GM12878 (cell line): ENCODE results near the gene AMPD3. TPM values are rescaled to one million over a fixed set of nuclear protein-coding genes. Genes with fewer than 3 reads are reported as not detected.

Experiments
- ATAC-seq: fragments of 200-7000 bp; cut with Tn5 transposase; 3 replicates; pipeline ENCODE4 v1.9.1; 2020; ENCODE audit warnings: mild to moderate bottlenecking, moderate library complexity
- BruUV-seq: library from RNA; stranded (reverse); fragments of 400-500 nt; replicated peaks from 2 replicates; lab custom pipeline; 2021; lab: Mats Ljungman, UMichigan
- CTCF ChIA-PET: fragments of 300-600 bp; sonication (Branson Sonifier 250); formaldehyde crosslinking; extraction: SDS; loops from one replicate; lab custom pipeline; 2021; ENCODE audit warnings: inconsistent platforms; lab: Yijun Ruan, JAX
- POLR2A ChIA-PET: fragments of 350-600 bp; formaldehyde crosslinking; extraction: SDS; loops from one replicate; lab custom pipeline; 2021; ENCODE audit warnings: inconsistent platforms; lab: Charles Lee
- RAD21 ChIA-PET: fragments of 300-600 bp; sonication (Branson Sonifier 250); formaldehyde crosslinking; loops from one replicate; lab custom pipeline; 2023; ENCODE audit warnings: antibody characterized with exemption; ENCODE audit not compliant: unreplicated experiment; lab: Charles Lee
- SMC1A ChIA-PET: fragments of 300-600 bp; sonication (Branson Sonifier 250); formaldehyde crosslinking; loops from one replicate; lab custom pipeline; 2023; ENCODE audit not compliant: unreplicated experiment, uncharacterized antibody; lab: Charles Lee
- DNase-seq: peaks from one replicate; pipeline ENCODE4 v3.0.0-alpha.2; 2011; ENCODE audit warnings: low read depth, low spot score
- FAIRE-seq: peaks from 3 replicates; lab custom pipeline; 2011; peaks lifted over from hg19 to GRCh38; lab: Jason Lieb, UNC
- H2AFZ ChIP-seq: 2 replicates; pipeline ENCODE4 v1.6.0; 2011; ENCODE audit warnings: low read depth, low read length, control low read depth; ENCODE audit not compliant: control insufficient read depth
- H3K27ac ChIP-seq: 2 replicates; pipeline ENCODE4 v1.5.1; 2011; ENCODE audit warnings: control low read depth; ENCODE audit not compliant: control insufficient read depth, insufficient read depth
- H3K27me3 ChIP-seq, 2 experiments: replicated peaks in 1 of 2; 2 replicates each; pipeline versions ENCODE4 v1.6.0 to v1.6.1; 2011; ENCODE audit warnings: low read length in 1 of 2; ENCODE audit not compliant: control insufficient read depth in 2 of 2, insufficient read depth in 2 of 2
- H3K36me3 ChIP-seq, 2 experiments: 2 replicates each; pipeline ENCODE4 v1.5.1; 2011; ENCODE audit warnings: low read length in 1 of 2; ENCODE audit not compliant: control insufficient read depth in 2 of 2, insufficient read depth in 2 of 2
- H3K4me1 ChIP-seq: 2 replicates; pipeline ENCODE4 v1.6.1; 2011; ENCODE audit warnings: mild to moderate bottlenecking, low read length, moderate library complexity, mixed read lengths; ENCODE audit not compliant: control insufficient read depth, insufficient read depth
- H3K4me2 ChIP-seq: 2 replicates; pipeline ENCODE4 v1.6.0; 2011; ENCODE audit warnings: control low read depth; ENCODE audit not compliant: control insufficient read depth, insufficient read depth
- H3K4me3 ChIP-seq: fragments of 200-600 bp; sonication (generic); 2 replicates; pipeline ENCODE4 v1.5.1; 2016
- H3K79me2 ChIP-seq: 2 replicates; pipeline ENCODE4 v1.6.0; 2011; ENCODE audit warnings: low read length; ENCODE audit not compliant: control insufficient read depth, insufficient read depth
- H3K9ac ChIP-seq: 2 replicates; pipeline ENCODE4 v1.8.0; 2011; ENCODE audit warnings: low read length, control low read depth, mixed read lengths; ENCODE audit not compliant: control insufficient read depth, insufficient read depth
- H3K9me3 ChIP-seq: replicated peaks from 3 replicates; pipeline ENCODE4 v1.5.1; 2011; ENCODE audit warnings: mild to moderate bottlenecking, low read length; ENCODE audit not compliant: control insufficient read depth, insufficient read depth
- H4K20me1 ChIP-seq: 2 replicates; pipeline ENCODE4 v1.6.0; 2011; ENCODE audit not compliant: control insufficient read depth, insufficient read depth
- CREM ChIP-seq: IDR thresholded peaks from 2 replicates; pipeline ENCODE4 v1.6.1; 2014; ENCODE audit warnings: antibody characterized with exemption, low read depth
- DPF2 ChIP-seq: fragments of 450-650 bp; IDR thresholded peaks from 2 replicates; pipeline ENCODE4 v1.6.1; 2017; ENCODE audit warnings: mild to moderate bottlenecking
- EZH2 ChIP-seq: IDR thresholded peaks from 2 replicates; pipeline ENCODE4 v1.6.1; 2012; ENCODE audit warnings: low read depth, mild to moderate bottlenecking, control low read depth, inconsistent platforms, low read length, borderline replicate concordance; ENCODE audit not compliant: control insufficient read depth
- MYC ChIP-seq: IDR thresholded peaks from 2 replicates; pipeline ENCODE4 v1.6.1; 2011; ENCODE audit warnings: mild to moderate bottlenecking, low read length, moderate library complexity, inconsistent platforms; ENCODE audit not compliant: insufficient read depth, insufficient replicate concordance, insufficient read length, severe bottlenecking
- PAX8 ChIP-seq: fragments of 450-650 bp; IDR thresholded peaks from 2 replicates; pipeline ENCODE4 v1.6.1; 2017; ENCODE audit warnings: mild to moderate bottlenecking, moderate library complexity
- TBL1XR1 ChIP-seq: IDR thresholded peaks from 2 replicates; pipeline ENCODE4 v1.6.1; 2012; ENCODE audit warnings: low read depth, low read length, improper control_type of control experiment
- TCF7 ChIP-seq: IDR thresholded peaks from 2 replicates; pipeline ENCODE4 v1.6.1; 2014; ENCODE audit warnings: antibody characterized with exemption, borderline replicate concordance
- WGBS: methylation state at CpG from one replicate; pipeline ENCODE4 v1.1.6; 2016; ENCODE audit warnings: low lambda C conversion rate; ENCODE audit not compliant: insufficient replicate concordance, insufficient coverage; ENCODE audit errors: missing lambda C conversion rate; 5-methylcytosine and 5-hydroxymethylcytosine counted together
- in situ Hi-C: fragments of 300-500 bp; cut with MboI; formaldehyde crosslinking; loops from 9 replicates; pipeline ENCODE4 v1.14.3; 2018; ENCODE audit warnings: mixed read lengths
- intact Hi-C: fragments of 100-400 bp; cut with micrococcal nuclease; formaldehyde crosslinking; loops from one replicate; pipeline ENCODE4 v1.14.2; 2022; ENCODE audit not compliant: unreplicated experiment
- polyA plus RNA-seq, 11 experiments: library from polyadenylated mRNA; depleted of rRNA in 4 of 11; unstranded in 6 of 11; stranded (reverse) in 5 of 11; fragments of >200 nt; fragmentation: Nextera tagmentation in 4 of 11; fragmentation: Illumina TruSeq in 1 of 11; extraction: Ambion mirVana in 4 of 11; extraction: Trizol in 1 of 11; gene quantifications; 1 replicate in 1 of 11; 2 replicates in 10 of 11; pipeline versions ENCODE4 v1.2.1 to v1.2.3, GENCODE V29; 2011 to 2016; ENCODE audit warnings: inconsistent platforms in 2 of 11, missing spikeins in 2 of 11, low read depth in 1 of 11
- total RNA-seq, 4 experiments: library from RNA; depleted of rRNA in 3 of 4; stranded (reverse); fragments of >200 nt in 3 of 4; fragmentation: Illumina TruSeq in 1 of 4; extraction: Trizol in 1 of 4; gene quantifications; 2 replicates each; pipeline versions ENCODE4 v1.2.1 to v1.2.3, GENCODE V29; 2013 to 2021
- TF ChIP-seq, protein P1 (sequence below): IDR thresholded peaks from 2 replicates; pipeline ENCODE4 v1.6.1; 2011; ENCODE audit warnings: low read depth, low read length, improper control_type of control experiment, borderline replicate concordance
- TF ChIP-seq, protein P2 (sequence below): fragments of 150-350 bp; IDR thresholded peaks from 2 replicates; pipeline ENCODE4 v1.6.1; 2014; ENCODE audit warnings: mild to moderate bottlenecking, low read depth, low read length

The AMPD3 gene
- total and polyA plus RNA-seq, 10 of the 15 experiments (the other 5 are each of a cell fraction or from before 2014, with no cell fraction given) = 5.6 to 28.6 (median 15.9) TPM

DNA sequence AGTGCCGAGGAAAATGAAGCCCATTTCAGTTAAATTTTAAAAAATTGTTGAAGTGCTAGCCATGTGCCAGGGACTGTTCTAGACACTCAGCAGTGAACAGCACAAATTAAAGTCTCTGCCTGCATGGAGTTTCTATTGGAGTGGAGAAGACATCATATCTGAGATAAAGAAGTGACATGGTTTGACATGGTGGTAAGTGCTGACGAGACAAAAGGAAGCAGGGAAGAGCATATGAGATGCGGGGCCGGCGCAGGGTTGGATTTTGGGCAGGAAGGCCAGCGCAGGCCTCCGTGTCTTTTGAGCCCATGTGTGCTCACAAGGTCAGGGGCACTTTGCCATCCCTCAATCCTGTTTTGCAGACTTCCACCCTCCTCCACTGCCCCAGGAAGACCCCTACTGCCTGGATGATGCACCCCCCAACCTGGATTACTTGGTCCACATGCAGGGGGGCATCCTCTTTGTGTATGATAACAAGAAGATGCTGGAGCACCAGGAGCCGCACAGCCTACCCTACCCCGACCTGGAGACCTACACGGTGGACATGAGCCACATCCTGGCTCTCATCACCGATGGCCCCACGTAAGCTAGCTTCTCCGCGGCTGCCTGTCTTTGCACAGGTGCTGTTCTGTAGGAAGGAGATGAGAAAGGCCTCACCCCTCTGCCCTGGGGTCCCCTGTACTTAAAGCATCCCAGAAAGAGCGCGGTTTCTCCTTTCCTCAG lies 29.6 kb downstream of the AMPD3 start:
- ChIA-PET POLR2A (no interaction called here), SMC1A (no interaction called here), CTCF (no interaction called here), RAD21 (no interaction called here)
- WGBS = 82% methylated on average over 15 of the region's 16 CpGs
- peaks cover 14% of the 10 kb centered on the region for H3K4me1 ChIP-seq
- ATAC-seq = no peak
- no peak overlapping the region for H3K9ac ChIP-seq
- in situ Hi-C loops (no loop called here), intact Hi-C loops (no loop called here)
- H3K79me2 ChIP-seq = no peaks in the 10 kb centered on the region
- FAIRE-seq = no peak
- H2AFZ ChIP-seq = no peak overlapping the region
- no peaks in the 10 kb centered on the region for H3K9me3 ChIP-seq
- no peak for DNase-seq
- H3K27me3 ChIP-seq = no peaks in the 10 kb centered on the region
- TF ChIP-seq, protein P1, sequence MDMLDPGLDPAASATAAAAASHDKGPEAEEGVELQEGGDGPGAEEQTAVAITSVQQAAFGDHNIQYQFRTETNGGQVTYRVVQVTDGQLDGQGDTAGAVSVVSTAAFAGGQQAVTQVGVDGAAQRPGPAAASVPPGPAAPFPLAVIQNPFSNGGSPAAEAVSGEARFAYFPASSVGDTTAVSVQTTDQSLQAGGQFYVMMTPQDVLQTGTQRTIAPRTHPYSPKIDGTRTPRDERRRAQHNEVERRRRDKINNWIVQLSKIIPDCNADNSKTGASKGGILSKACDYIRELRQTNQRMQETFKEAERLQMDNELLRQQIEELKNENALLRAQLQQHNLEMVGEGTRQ = no peak
- TF ChIP-seq PAX8 (no peak), TBL1XR1 (no peak), TCF7 (no peak), MYC (no peak), DPF2 (no peak), CREM (no peak), EZH2 (no peak)
- TF ChIP-seq, protein P2, sequence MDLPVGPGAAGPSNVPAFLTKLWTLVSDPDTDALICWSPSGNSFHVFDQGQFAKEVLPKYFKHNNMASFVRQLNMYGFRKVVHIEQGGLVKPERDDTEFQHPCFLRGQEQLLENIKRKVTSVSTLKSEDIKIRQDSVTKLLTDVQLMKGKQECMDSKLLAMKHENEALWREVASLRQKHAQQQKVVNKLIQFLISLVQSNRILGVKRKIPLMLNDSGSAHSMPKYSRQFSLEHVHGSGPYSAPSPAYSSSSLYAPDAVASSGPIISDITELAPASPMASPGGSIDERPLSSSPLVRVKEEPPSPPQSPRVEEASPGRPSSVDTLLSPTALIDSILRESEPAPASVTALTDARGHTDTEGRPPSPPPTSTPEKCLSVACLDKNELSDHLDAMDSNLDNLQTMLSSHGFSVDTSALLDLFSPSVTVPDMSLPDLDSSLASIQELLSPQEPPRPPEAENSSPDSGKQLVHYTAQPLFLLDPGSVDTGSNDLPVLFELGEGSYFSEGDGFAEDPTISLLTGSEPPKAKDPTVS = no peak
- no TSS peak for BruUV-seq
- H3K4me2 ChIP-seq = no peak overlapping the region
- no peak overlapping the region for H3K27ac ChIP-seq
- H3K4me3 ChIP-seq = no peak overlapping the region
- H3K36me3 ChIP-seq = peaks cover 0 to 3% of the 10 kb centered on the region in 2 experiments; a peak in 3 of 4 replicates
- no peaks in the 10 kb centered on the region for H4K20me1 ChIP-seq
